Measurements from ENCODE around the gene INTS6.

INTS6 gene

GRCh38 chr13:51495316-51495715 lies 42.5 kb upstream of the INTS6 start:
- no peak for DNase-seq (ENCODE audit: low read depth in 2 of 2)
- no peak for TF ChIP-seq CTCF (IDR thresholded peaks at IDR 0.05; ENCODE audit: low read depth, low read length)
- no peak overlapping the region for H3K4me3 ChIP-seq (replicated peaks in 1 of 2; ENCODE audit: low read depth in 2 of 2, low read length in 2 of 2)

GRCh38 chr13:51494156-51494555 lies 41.3 kb upstream of the INTS6 start:
- peak; percentile 16 to 43 for DNase-seq (ENCODE audit: low read depth in 2 of 2)
- TF ChIP-seq CTCF (IDR thresholded peaks at IDR 0.05; ENCODE audit: low read depth, low read length), result no peak
- no peak overlapping the region for H3K4me3 ChIP-seq (replicated peaks in 1 of 2; ENCODE audit: low read depth in 2 of 2, low read length in 2 of 2)

GRCh38 chr13:51488212-51488611 lies 35.4 kb upstream of the INTS6 start:
- no peak for TF ChIP-seq CTCF (IDR thresholded peaks at IDR 0.05; ENCODE audit: low read depth, low read length)
- DNase-seq (ENCODE audit: low read depth in 2 of 2), result no peak
- no peak overlapping the region for H3K4me3 ChIP-seq (replicated peaks in 1 of 2; ENCODE audit: low read depth in 2 of 2, low read length in 2 of 2)

GRCh38 chr13:51481656-51482055 lies 28.8 kb upstream of the INTS6 start:
- no peak for TF ChIP-seq CTCF (IDR thresholded peaks at IDR 0.05; ENCODE audit: low read depth, low read length)
- DNase-seq (ENCODE audit: low read depth in 2 of 2), result no peak
- H3K4me3 ChIP-seq (replicated peaks in 1 of 2; ENCODE audit: low read depth in 2 of 2, low read length in 2 of 2), result no peak overlapping the region

- no peak overlapping the region for H3K4me3 ChIP-seq (replicated peaks in 1 of 2; ENCODE audit: low read depth in 2 of 2, low read length in 2 of 2)
- peak; percentile 26 to 78 for DNase-seq (ENCODE audit: low read depth in 2 of 2)
- no peak for TF ChIP-seq CTCF (IDR thresholded peaks at IDR 0.05; ENCODE audit: low read depth, low read length)
Measured at GRCh38 chr13:51479199-51479523, 26.3 kb upstream of the INTS6 start.

GRCh38 chr13:51478418-51479198 lies 25.8 kb upstream of the INTS6 start:
- no peak overlapping the region for H3K4me3 ChIP-seq (replicated peaks in 1 of 2; ENCODE audit: low read depth in 2 of 2, low read length in 2 of 2)

More at GRCh38 chr13:51478418-51479198, 25.8 kb upstream of the INTS6 start:
- no peak for DNase-seq (ENCODE audit: low read depth in 2 of 2)
- no peak for TF ChIP-seq CTCF (IDR thresholded peaks at IDR 0.05; ENCODE audit: low read depth, low read length)
